Caco-2 (cell line): ENCODE results near the gene NCAM2. TPM values are rescaled to one million over a fixed set of nuclear protein-coding genes. Genes with fewer than 3 reads are reported as not detected.

Experiments used
- BruUV-seq: library from RNA; stranded (reverse); fragments of 400-500 nt; replicated peaks from 2 replicates; lab custom pipeline; 2021; lab: Mats Ljungman, UMichigan
- CTCF ChIA-PET: fragments of 300-600 bp; sonication (Branson Sonifier 250); formaldehyde crosslinking; loops from one replicate; lab custom pipeline; 2022; ENCODE audit warnings: antibody characterized with exemption; lab: Charles Lee
- POLR2A ChIA-PET: fragments of 300-600 bp; sonication (Branson Sonifier 250); formaldehyde crosslinking; loops from one replicate; lab custom pipeline; 2022; ENCODE audit warnings: antibody characterized with exemption; lab: Charles Lee
- DNase-seq, 2 experiments: peaks; one replicate each; pipeline versions ENCODE4 v3.0.0 to v3.0.0-alpha.2; 2020 to 2022
- H3K27me3 ChIP-seq: replicated peaks from 2 replicates; pipeline ENCODE4 v1.6.0; 2011; ENCODE audit warnings: low read length; ENCODE audit not compliant: control insufficient read depth, insufficient read depth
- H3K36me3 ChIP-seq: 2 replicates; pipeline ENCODE4 v1.5.1; 2011; ENCODE audit warnings: low read length; ENCODE audit not compliant: control insufficient read depth, insufficient read depth
- H3K4me1 ChIP-seq: fragments of 250-450 bp; sonication (Bioruptor Pico); 2 replicates; pipeline ENCODE4 v1.5.1; 2020; ENCODE audit warnings: mild to moderate bottlenecking
- H3K4me3 ChIP-seq: 2 replicates; pipeline ENCODE4 v1.5.1; 2011; ENCODE audit warnings: low read depth, mild to moderate bottlenecking, control low read depth, low read length
- H3K9me3 ChIP-seq: fragments of 250-450 bp; sonication (Bioruptor Pico); 2 replicates; pipeline ENCODE4 v1.5.1; 2020; ENCODE audit warnings: mild to moderate bottlenecking, moderate library complexity
- H3K27ac Mint-ChIP-seq: one replicate; pipeline ENCODE4 v1.8.0; 2022; ENCODE audit warnings: mixed read lengths; ENCODE audit not compliant: unreplicated experiment
- H3K27me3 Mint-ChIP-seq: one replicate; pipeline ENCODE4 v1.8.0; 2022; ENCODE audit warnings: mixed read lengths; ENCODE audit not compliant: insufficient read depth, unreplicated experiment
- H3K36me3 Mint-ChIP-seq: one replicate; pipeline ENCODE4 v1.8.0; 2022; ENCODE audit warnings: mild to moderate bottlenecking, mixed read lengths; ENCODE audit not compliant: insufficient read depth, unreplicated experiment
- H3K4me1 Mint-ChIP-seq: one replicate; pipeline ENCODE4 v1.8.0; 2022; ENCODE audit warnings: low read depth, mixed read lengths; ENCODE audit not compliant: unreplicated experiment
- H3K4me3 Mint-ChIP-seq: one replicate; pipeline ENCODE4 v1.8.0; 2022; ENCODE audit warnings: mild to moderate bottlenecking, moderate library complexity, mixed read lengths; ENCODE audit not compliant: unreplicated experiment
- H3K9me3 Mint-ChIP-seq: one replicate; pipeline ENCODE4 v1.8.0; 2022; ENCODE audit warnings: mixed read lengths; ENCODE audit not compliant: unreplicated experiment
- intact Hi-C: fragments of 100-400 bp; cut with micrococcal nuclease; formaldehyde crosslinking; loops from one replicate; pipeline ENCODE4 v1.10.0; 2022; ENCODE audit not compliant: unreplicated experiment
- total RNA-seq: library from RNA; stranded (reverse); gene quantifications from 2 replicates; pipeline ENCODE4 v1.2.3, GENCODE V29; 2022
- TF ChIP-seq, protein P1 (sequence below), 2 experiments: fragments of 200-600 bp in 1 of 2; IDR thresholded peaks; 1 replicate in 1 of 2; 2 replicates in 1 of 2; pipeline versions ENCODE4 v1.5.1 to v1.8.0; 2011 to 2022; ENCODE audit warnings: antibody characterized with exemption in 1 of 2, control low read depth in 1 of 2, inconsistent platforms in 1 of 2, low read depth in 1 of 2, low read length in 1 of 2, mild to moderate bottlenecking in 1 of 2, moderate library complexity in 1 of 2; ENCODE audit not compliant: insufficient read depth in 1 of 2, severe bottlenecking in 1 of 2, unreplicated experiment in 1 of 2

NCAM2 gene
- total RNA-seq, 1 experiment from 2014 or later = not detected

DNA sequence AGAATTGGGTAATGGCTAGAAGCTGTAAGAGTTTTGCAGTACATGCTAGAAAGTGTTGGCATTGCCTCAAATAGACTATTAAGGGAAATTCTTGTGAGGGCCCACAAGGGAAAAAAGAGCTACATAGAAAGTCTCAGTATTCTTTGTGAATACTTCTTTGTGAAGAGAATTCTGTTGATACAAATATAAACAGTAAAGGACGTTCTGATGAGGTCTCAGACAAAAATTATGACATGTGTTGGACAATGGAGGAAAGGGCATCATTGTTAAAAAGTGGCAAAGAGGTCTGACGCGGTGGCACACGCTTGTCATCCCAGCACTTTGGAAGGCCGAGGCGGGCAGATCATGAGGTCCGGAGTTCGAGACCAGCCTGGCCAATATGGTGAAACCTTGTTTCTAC, 458.9 kb downstream of the NCAM2 start:
- Histone ChIP-seq H3K4me3 (no peak overlapping the region), H3K9me3 (no peaks in the 10 kb centered on the region), H3K27me3 (no peaks in the 10 kb centered on the region), H3K36me3 (no peaks in the 10 kb centered on the region), H3K4me1 (no peaks in the 10 kb centered on the region)
- TF ChIP-seq, protein P1, sequence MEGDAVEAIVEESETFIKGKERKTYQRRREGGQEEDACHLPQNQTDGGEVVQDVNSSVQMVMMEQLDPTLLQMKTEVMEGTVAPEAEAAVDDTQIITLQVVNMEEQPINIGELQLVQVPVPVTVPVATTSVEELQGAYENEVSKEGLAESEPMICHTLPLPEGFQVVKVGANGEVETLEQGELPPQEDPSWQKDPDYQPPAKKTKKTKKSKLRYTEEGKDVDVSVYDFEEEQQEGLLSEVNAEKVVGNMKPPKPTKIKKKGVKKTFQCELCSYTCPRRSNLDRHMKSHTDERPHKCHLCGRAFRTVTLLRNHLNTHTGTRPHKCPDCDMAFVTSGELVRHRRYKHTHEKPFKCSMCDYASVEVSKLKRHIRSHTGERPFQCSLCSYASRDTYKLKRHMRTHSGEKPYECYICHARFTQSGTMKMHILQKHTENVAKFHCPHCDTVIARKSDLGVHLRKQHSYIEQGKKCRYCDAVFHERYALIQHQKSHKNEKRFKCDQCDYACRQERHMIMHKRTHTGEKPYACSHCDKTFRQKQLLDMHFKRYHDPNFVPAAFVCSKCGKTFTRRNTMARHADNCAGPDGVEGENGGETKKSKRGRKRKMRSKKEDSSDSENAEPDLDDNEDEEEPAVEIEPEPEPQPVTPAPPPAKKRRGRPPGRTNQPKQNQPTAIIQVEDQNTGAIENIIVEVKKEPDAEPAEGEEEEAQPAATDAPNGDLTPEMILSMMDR (IDR thresholded peaks at IDR 0.05; ENCODE audit: insufficient read depth in 1 of 2, low read depth in 1 of 2, low read length in 1 of 2, severe bottlenecking in 1 of 2, unreplicated experiment in 1 of 2) = no peak
- POLR2A ChIA-PET = no interaction called here
- CTCF ChIA-PET = no interaction called here
- Mint-ChIP-seq H3K9me3 (no peaks in the 10 kb centered on the region), H3K4me1 (no peaks in the 10 kb centered on the region), H3K36me3 (no peaks in the 10 kb centered on the region), H3K27me3 (no peaks in the 10 kb centered on the region), H3K27ac (no peak overlapping the region), H3K4me3 (no peak overlapping the region)
- intact Hi-C loops = no loop called here
- DNase-seq = no peak
- no TSS peak for BruUV-seq

DNA sequence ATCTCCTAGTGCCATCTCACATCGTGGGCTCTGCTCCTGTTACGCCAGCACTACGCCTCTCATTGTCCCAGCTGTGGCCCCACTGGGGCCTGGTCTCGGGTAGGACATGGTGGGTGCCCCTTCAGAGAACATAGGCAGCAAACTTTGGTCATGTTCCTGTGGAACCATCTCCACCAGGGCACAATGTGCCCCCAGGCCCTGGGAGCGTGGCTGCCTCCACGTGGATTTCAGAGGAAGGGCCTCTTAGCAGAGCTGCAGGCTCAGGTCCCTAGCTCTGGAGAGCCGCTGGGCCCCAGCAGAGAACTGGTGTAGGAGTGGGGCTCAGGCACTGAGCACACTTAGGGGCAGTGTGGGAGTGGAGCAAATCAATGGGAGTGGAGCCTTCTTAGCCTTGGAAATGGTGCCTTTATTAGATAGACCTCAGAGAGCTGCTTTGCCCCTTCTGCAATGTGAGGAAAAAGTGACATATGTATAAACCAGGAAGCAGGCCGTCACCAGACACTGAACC, 460.0 kb downstream of the NCAM2 start:
- H3K4me1 ChIP-seq = no peaks in the 10 kb centered on the region
- H3K9me3 Mint-ChIP-seq = no peaks in the 10 kb centered on the region
- DNase-seq = no peak
- TF ChIP-seq, protein P1 (IDR thresholded peaks at IDR 0.05; ENCODE audit: insufficient read depth in 1 of 2, low read depth in 1 of 2, low read length in 1 of 2, severe bottlenecking in 1 of 2, unreplicated experiment in 1 of 2) = no peak
- ChIA-PET POLR2A (no interaction called here), CTCF (no interaction called here)
- intact Hi-C loops = no loop called here
- no peaks in the 10 kb centered on the region for H3K36me3 Mint-ChIP-seq
- H3K27me3 ChIP-seq = no peaks in the 10 kb centered on the region
- H3K4me3 Mint-ChIP-seq = no peak overlapping the region
- H3K4me1 Mint-ChIP-seq = no peaks in the 10 kb centered on the region
- H3K27ac Mint-ChIP-seq = no peak overlapping the region
- H3K27me3 Mint-ChIP-seq = no peaks in the 10 kb centered on the region
- BruUV-seq = no TSS peak
- H3K9me3 ChIP-seq = no peaks in the 10 kb centered on the region
- H3K36me3 ChIP-seq = no peaks in the 10 kb centered on the region
- no peak overlapping the region for H3K4me3 ChIP-seq

DNA sequence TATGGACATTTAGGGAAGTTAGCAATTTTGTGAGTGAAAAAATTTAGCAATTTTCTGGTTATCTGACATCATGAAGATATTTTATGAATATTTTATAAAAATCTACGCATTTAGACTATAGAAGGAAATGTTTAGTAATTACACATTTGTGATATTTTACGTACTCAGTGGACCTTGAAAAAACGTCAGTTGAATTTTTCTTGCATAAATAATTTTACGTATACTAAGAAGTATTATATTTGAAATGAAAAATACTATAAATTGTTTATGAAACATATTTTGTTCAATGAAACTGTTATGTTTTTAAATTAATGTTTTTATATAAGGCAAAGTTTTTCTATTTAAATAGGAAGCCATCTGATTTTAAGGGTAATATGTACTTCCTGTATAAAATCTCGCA, 462.8 kb downstream of the NCAM2 start:
- ChIA-PET POLR2A (no interaction called here), CTCF (no interaction called here)
- H3K36me3 Mint-ChIP-seq = no peaks in the 10 kb centered on the region
- H3K4me1 ChIP-seq = no peaks in the 10 kb centered on the region
- no peaks in the 10 kb centered on the region for H3K27me3 ChIP-seq
- H3K4me3 Mint-ChIP-seq = no peak overlapping the region
- intact Hi-C loops = no loop called here
- no peaks in the 10 kb centered on the region for H3K36me3 ChIP-seq
- no peaks in the 10 kb centered on the region for H3K4me1 Mint-ChIP-seq
- H3K27ac Mint-ChIP-seq = no peak overlapping the region
- H3K27me3 Mint-ChIP-seq = no peaks in the 10 kb centered on the region
- no peak for DNase-seq
- TF ChIP-seq, protein P1 (IDR thresholded peaks at IDR 0.05; ENCODE audit: insufficient read depth in 1 of 2, low read depth in 1 of 2, low read length in 1 of 2, severe bottlenecking in 1 of 2, unreplicated experiment in 1 of 2) = no peak
- no TSS peak for BruUV-seq
- H3K4me3 ChIP-seq = no peak overlapping the region
- no peaks in the 10 kb centered on the region for H3K9me3 Mint-ChIP-seq
- no peaks in the 10 kb centered on the region for H3K9me3 ChIP-seq
